ENCODE results near the gene SHROOM3. TPM values are rescaled to one million over a fixed set of nuclear protein-coding genes. Genes with fewer than 3 reads are reported as not detected.

Gene SHROOM3
- total RNA-seq, 1 experiment from 2014 or later, result 27.6 TPM

- no peak overlapping the region for H2BK20ac ChIP-seq (ENCODE audit: low read depth, low read length, poor library complexity, severe bottlenecking)
- H3K23ac ChIP-seq (ENCODE audit: insufficient read length, low read depth, low read length), result no peak overlapping the region
- WGBS (ENCODE audit: extremely low coverage, insufficient read length, low lambda C conversion rate), result no CpG with 5 or more reads among the region's 4 CpGs
- H4K5ac ChIP-seq (ENCODE audit: insufficient read length, low read depth, low read length), result no peak overlapping the region
- Mint-ChIP-seq H3K27ac (peak overlapping the region; percentile 41 to 88 (median 44); a peak in 4 of 7 replicates), H3K36me3 (ENCODE audit: insufficient read depth in 1 of 3, low read depth in 3 of 3) (peaks cover 20 to 53% (median 39%) of the 10 kb centered on the region in 3 experiments), H3K4me1 (peaks cover 21% of the 10 kb centered on the region in 2 experiments), H3K4me3 (no peak overlapping the region), H3K9me3 (peaks cover 0 to under 1% of the 10 kb centered on the region in 2 experiments; a peak in 2 of 5 replicates), H3K27me3 (ENCODE audit: low read depth) (no peaks in the 10 kb centered on the region)
- H4K91ac ChIP-seq (ENCODE audit: insufficient read length, low read depth, low read length), result no peak overlapping the region
- no peak overlapping the region for H3K18ac ChIP-seq (ENCODE audit: insufficient read length, low read depth, low read length)
- no peak overlapping the region for H3K27ac ChIP-seq (ENCODE audit: insufficient read length, low read depth, low read length)
- no peak overlapping the region for H3K4me2 ChIP-seq (ENCODE audit: insufficient read depth, insufficient read length, low read length)
- DNase-seq, result peak; percentile 26
- H2BK120ac ChIP-seq (ENCODE audit: low read depth, low read length, poor library complexity, severe bottlenecking), result no peak overlapping the region
- TF ChIP-seq, protein P1, sequence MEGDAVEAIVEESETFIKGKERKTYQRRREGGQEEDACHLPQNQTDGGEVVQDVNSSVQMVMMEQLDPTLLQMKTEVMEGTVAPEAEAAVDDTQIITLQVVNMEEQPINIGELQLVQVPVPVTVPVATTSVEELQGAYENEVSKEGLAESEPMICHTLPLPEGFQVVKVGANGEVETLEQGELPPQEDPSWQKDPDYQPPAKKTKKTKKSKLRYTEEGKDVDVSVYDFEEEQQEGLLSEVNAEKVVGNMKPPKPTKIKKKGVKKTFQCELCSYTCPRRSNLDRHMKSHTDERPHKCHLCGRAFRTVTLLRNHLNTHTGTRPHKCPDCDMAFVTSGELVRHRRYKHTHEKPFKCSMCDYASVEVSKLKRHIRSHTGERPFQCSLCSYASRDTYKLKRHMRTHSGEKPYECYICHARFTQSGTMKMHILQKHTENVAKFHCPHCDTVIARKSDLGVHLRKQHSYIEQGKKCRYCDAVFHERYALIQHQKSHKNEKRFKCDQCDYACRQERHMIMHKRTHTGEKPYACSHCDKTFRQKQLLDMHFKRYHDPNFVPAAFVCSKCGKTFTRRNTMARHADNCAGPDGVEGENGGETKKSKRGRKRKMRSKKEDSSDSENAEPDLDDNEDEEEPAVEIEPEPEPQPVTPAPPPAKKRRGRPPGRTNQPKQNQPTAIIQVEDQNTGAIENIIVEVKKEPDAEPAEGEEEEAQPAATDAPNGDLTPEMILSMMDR (conservative IDR thresholded peaks at IDR 0.05), result no peak
- H3K79me2 ChIP-seq (ENCODE audit: insufficient read depth, low read length), result no peaks in the 10 kb centered on the region
- no peak overlapping the region for H3K4ac ChIP-seq (ENCODE audit: low read depth, low read length)
- no peaks in the 10 kb centered on the region for H3K9me3 ChIP-seq (ENCODE audit: control insufficient read depth, low read depth, low read length)
- no peak overlapping the region for H3T11ph ChIP-seq (ENCODE audit: low read length)
- no peaks in the 10 kb centered on the region for H3K23me2 ChIP-seq (ENCODE audit: insufficient read length, low read depth, low read length, poor library complexity, severe bottlenecking)
- H3K27me3 ChIP-seq (ENCODE audit: insufficient read depth, low read length), result no peaks in the 10 kb centered on the region; the same call in 1 of the 2 replicates
- no peak overlapping the region for H3K56ac ChIP-seq (ENCODE audit: insufficient read length, low read depth, low read length)
- H3K4me1 ChIP-seq (ENCODE audit: insufficient read depth, low read length), result no peaks in the 10 kb centered on the region; the same call in 1 of the 2 replicates
- H2BK12ac ChIP-seq (ENCODE audit: insufficient read length, low read depth, low read length), result peak overlapping the region; percentile 89
- no peak overlapping the region for H2BK15ac ChIP-seq (ENCODE audit: low read depth, low read length)
- no peak overlapping the region for H2AFZ ChIP-seq (ENCODE audit: low read length)
- no peaks in the 10 kb centered on the region for H3K79me1 ChIP-seq (ENCODE audit: insufficient read depth, low read depth, low read length, poor library complexity, severe bottlenecking)
- no peak overlapping the region for H3K9ac ChIP-seq (ENCODE audit: extremely low read depth, insufficient read length, low read length)
- no peak overlapping the region; the same call in 1 of the 2 replicates for H3K14ac ChIP-seq (ENCODE audit: insufficient read depth, low read length)
- no peak overlapping the region for H4K8ac ChIP-seq (replicated peaks; ENCODE audit: insufficient read length, low read depth, low read length)
- no peaks in the 10 kb centered on the region for H4K20me1 ChIP-seq (ENCODE audit: control insufficient read depth, insufficient read depth, insufficient read length)
- no peak overlapping the region for H2AK5ac ChIP-seq (ENCODE audit: insufficient read length, low read length)
- no peak overlapping the region for H2BK5ac ChIP-seq (ENCODE audit: insufficient read length, low read length)
These were observed 348.8 kb downstream of the SHROOM3 start for GRCh38 chr4:76783836-76784235.
